NCI-H2029 (cell line): ENCODE data around the gene TIRAP.
"Not testable (repeated sequence)": the region's sequence is repeated elsewhere in the genome, so short reads cannot be mapped to it uniquely, and the experiment has no call there.

Experiments used
- DNase-seq: peaks from one replicate; lab custom pipeline; 2025; lab: John Stamatoyannopoulos, UW

TIRAP gene, protein sequence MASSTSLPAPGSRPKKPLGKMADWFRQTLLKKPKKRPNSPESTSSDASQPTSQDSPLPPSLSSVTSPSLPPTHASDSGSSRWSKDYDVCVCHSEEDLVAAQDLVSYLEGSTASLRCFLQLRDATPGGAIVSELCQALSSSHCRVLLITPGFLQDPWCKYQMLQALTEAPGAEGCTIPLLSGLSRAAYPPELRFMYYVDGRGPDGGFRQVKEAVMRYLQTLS

DNA sequence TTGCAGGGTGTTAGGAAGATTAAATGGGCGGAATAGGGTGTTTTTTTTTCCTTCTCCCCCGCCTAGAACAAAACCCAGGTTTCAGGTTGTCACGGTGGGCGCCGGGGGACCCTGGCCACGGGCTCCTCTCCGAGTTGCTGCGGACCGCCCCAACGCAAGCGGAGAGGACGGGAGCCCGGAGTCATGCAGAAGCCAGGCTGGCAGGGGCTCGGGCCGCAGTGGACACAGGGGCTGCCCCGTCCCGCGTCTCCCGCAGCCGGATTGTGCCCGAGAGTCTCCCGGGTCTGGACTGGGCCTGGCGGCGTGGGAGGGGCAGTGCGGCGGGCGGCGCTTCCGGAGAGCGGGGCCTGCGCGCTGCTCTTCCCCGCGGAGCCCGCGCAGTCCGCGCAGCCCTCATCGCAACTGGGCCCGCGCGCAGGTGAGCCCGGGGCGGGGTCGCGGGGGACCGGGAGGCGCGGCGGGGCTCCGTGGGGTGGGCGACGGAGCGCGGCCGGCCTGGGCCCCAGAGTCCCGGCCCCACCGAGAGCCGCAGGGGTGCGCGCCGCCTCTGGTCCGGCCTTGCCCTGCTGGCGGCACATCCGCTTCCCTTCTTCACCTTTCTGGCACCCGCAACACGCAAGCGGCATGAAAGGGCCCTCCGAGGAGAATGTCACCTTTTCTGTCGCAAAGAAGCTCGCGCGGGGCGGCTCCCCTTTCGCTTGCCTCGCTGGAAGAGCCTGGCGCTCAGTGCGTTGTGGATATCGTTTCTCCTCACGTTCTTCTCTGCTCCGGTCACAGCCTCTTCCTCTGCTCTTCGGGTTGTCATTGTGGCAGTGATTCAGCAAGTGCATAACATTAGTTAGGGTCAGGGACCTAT, at the start of gene TIRAP:
Gene TIRAP, plus strand, starts transcription at position 358 of the 856 bp plus-strand sequence. CDS start 7,802 bp downstream, outside the sequence.
- DNase-seq = peak; percentile 51

DNA sequence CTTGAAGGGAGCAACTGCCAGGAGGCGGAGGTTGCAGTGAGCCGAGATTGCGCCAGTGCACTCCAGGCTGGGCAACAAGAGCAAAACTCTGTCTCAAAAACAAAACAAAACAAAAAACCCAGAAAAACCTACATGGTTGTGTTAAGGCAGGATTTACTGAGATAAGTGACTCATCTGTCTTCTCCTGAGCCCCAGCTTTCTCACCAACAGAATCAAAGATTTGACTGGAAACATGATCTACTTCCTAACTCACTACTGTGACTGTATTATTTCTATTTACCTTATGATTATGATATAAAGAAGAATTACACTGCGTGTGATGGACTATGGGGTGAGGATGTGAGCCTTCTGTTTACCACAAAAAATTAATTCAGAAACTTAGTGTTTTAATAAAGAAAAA, 49.5 kb upstream of the TIRAP start:
- no peak for DNase-seq

DNA sequence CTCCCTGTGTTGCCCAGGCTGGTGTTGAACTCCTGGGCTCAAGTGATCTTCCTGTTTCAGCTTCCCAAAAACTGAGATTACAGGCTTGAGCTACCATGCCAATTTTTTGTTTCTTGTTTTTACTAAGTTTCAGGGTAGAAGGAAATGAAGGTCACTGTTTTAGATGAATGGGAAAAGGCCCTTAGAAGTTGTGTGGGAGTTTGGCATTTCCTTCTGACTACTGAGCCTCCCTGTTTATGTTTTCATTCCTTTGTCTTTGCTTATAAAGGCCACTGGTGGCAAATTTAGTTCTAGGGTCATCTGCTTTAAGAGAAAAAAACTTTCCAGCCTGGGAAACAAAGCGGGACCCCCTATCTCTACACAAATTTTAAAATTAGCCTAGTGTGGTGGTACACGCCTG, 36.3 kb upstream of the TIRAP start:
- no peak for DNase-seq

DNA sequence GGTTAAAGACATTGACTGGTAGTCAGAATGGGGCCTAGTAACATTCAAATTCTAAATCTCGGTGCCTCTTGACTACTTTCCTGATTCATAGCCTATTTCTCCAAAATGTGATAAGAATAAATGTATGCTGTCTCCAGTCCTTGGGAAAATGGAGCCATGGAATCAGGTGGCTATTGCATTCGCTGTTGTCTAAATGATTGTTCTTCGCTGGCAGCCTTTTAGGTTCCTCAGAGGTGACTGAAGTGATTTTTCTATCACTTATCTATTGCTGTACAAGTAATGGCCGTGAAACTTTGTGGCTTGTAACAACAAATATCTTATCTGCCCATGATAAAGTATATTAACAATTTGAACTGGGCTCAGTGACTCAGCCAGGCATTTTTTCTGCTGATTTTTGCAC, 29.6 kb upstream of the TIRAP start:
- no peak for DNase-seq

DNA sequence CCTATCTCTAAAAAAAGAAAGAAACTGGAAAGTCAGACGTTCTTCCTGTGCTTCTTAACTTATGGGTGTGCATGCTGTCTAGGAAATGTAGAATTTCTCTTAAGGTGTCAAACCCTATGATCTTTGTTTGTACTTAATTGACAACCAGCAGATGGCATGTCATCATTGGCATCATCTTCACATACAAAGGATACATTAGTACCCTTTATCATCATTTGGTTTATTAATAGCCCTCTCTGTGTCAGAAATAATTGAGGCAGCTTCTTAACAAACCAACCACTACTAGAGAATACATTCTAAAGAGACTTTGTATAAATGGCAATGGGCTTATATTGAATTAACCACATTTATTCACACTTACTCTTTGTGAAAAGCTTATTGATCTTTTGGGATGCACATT, 28.1 kb upstream of the TIRAP start:
- no peak for DNase-seq

DNA sequence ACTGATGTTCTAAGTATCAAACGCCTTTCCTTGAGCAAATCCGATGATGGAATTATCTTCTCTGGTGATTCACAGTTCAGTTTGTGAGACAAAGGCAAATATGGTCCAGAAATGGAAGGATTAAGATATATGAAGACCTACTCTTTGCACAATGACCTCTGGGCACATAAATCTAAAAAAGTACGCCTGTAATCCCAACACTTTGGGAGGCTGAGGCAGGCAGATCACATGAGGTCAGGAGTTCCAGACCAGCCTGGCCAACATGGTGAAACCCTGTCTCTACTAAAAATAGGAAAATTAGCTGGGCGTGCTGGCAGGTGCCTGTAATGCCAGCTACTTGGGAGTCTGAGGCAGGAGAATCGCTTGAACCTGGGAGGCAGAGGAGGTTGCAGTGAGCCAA, 27.4 kb upstream of the TIRAP start:
- not testable (repeated sequence) for DNase-seq

DNA sequence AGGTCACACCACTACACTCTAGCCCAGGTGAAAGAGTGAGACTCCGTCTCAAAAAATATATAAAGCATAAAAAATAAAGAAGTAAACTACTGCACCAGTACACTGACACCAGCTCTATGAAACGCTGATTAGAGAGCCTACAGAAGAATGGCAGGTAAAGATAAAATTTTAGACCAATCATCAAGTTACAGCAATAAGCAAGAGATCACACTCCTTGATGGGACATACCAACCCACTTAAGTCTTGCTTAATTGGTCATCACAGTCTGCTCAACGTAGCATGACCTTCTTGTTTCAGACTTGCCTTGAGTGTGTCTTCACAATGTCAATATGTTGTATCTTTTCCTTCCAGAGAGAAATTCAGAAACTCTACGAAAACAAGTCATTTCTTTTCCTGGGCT, 26.7 kb upstream of the TIRAP start:
- DNase-seq = no peak

DNA sequence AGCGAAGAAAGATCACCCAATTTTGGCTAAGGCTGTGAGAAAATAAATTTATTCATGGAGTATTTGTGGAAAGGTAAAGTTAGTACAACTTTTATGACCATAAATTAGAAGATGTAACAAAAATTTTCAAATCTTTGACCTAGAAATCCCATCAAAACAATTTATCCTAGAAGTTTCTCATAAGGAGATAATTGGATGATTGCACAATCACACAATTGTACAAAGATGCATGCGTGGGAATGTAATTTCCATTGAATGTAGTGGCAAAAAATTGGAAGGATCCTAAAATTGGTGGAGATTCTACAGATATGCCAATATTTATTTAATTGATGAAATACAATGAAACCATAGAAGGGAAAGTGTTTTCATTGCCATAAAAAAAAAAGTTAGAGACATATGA, 25.7 kb upstream of the TIRAP start:
- DNase-seq = no peak

DNA sequence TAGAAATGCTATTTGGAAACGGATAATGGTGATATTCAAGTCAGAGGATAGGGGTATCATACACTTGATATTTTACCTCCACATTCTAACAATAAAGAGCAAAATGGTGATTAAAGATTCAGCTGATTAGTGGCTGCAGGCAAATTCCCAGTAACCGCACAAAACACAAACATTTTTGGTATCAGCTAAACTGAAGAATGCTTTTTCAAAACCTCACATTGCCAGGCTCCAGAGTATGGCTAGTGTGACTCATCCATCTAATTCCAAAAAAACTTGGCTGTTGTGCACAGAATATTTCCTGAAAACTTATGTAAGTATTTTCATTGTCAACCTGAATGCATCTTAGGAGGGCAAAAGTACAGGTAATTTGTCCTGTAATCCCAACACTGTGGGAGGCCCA, 25.1 kb upstream of the TIRAP start:
- no peak for DNase-seq

DNA sequence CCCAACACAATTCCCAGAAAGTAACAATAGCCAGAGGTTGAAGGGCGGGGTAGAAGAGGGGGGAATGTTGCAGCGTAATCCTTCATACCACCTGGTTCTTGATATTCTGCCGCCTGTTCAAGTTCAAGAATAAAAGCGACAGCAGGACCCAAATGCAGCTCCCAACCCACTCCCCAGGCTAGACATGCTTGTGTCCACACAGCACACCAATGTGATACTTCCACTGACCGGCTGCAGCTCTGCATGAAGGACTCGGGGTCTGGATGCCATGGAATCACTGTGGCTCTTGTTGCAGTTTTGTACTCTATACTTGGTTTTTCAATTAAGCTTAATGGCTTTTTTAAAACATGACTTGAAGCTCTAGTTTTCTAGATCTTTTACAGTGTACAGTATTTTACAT, 20.7 kb upstream of the TIRAP start:
- DNase-seq = no peak

DNA sequence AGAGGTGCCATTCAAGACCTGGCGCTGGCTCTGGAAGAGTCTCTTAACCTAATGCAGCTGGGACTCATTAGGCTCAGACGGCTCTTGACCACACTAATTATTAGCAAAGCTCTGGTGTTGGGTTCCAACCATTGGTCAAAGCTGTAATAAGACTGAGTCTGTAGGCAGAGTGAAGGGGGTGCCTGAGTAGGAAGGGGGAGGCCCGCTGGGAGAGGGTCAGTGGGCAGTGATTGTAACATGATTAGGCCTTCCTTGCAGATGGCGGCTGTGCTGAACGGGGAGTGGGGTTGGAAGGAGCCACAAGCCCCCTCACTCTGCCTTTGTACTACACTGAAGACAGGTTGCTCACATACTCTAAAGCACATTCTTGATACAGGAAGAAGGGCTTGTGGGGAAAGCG, 19.4 kb upstream of the TIRAP start:
- no peak for DNase-seq

DNA sequence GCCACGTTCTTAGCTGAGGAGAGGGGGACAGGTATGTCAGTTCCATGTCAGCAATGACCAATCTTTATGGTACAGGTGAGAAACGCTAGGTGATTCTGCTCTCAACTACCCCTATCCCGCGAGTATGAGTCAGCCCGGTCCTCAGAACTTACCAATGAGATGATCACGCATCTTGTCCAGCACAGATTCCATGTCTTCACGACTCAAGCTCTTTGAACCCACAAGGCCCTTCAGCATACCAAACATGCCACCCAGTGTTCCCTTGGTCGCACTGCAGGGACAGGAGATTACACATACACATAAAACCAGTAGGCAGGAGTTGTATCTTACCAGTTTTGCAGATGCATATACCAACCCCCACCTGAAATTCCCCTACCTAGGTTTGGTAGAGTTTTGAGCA, 17.1 kb upstream of the TIRAP start:
- no peak for DNase-seq

DNA sequence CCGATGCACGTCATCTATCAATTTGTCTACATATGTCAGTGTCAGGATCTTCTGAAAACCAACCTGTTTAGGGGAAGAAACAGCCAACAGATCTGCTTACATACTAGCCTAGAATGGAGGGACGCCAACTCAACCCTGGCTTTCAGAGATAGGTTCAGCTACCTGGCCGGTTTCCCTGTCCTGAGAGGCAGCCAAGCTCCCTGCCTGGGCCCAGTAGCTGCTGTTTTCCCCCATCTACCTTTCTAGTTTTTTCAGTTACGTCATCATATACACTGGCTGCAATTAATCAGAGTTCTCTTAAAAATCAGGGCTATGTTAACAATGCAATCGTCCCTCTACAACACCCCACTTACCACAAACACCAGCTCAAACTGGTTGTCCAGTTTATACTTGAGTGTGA, 15.2 kb upstream of the TIRAP start:
- DNase-seq = no peak

DNA sequence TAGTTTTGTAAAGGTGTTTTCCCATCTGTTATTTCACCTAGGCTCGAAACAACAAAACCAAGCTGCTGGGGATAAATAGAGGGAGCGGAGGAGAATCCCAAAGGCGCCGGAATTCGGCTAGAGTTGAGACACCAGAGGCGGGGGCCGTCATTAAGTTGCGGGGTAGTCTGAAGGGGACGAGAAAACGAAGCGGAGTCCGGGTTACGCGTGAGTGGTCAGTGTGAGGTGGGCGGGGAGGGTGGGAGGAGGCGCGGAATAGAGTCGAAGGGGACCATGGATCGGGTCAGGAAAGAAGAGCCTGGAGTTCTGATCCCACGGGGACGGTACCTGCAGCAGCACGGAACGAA, 14.6 kb upstream of the TIRAP start:
- DNase-seq = no peak

DNA sequence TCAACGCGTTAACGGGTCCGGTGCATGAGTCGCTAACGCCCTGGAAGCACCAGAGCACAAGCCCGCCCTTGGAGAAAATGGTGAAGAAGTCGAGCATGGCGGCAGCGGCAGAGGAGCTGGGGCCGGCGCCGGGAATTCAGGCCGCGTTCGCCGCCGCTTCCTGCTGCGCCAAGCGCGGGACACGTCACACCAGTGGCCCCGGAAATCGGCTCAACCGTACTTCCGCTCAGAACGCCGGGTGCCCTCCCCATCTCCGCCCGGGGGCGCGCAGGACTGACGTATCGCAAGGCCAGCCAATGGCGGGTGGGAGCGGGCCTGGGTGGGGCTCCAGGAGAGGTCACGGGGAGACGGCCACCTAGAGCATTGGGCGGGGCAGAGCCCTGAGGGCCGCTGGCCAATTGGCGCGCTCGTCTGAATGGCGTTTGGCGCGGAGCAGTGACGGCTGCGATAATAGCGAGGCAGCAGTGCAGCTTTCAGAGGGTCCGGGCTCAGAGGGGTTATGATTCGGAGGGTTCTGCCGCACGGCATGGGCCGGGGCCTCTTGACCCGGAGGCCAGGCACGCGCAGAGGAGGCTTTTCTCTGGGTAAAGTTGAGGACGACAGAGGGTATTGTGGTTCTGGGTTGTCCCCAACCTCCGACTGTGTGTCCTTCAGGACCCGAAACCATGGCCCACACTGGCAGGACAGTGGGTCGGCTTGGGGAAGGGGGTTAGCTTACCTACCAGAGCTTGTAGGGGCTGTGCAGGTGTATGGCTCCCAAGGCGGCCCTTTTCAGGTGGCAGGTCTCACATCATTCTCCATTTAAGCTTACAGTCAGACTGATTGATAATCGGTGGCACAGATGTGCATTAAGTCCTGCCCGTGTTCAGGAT, 13.9 kb upstream of the TIRAP start, which contains the start of the genes FOXRED1 and SRPRA:
Gene FOXRED1, plus strand, starts transcription at position 447 of the 872 bp plus-strand sequence. Its CDS starts 53 bp downstream, at position 500.
Gene SRPRA, minus strand, starts transcription at position 188 of the 872 bp plus-strand sequence. Its CDS starts 91 bp downstream, at position 97.
- DNase-seq = peak; percentile 99

DNA sequence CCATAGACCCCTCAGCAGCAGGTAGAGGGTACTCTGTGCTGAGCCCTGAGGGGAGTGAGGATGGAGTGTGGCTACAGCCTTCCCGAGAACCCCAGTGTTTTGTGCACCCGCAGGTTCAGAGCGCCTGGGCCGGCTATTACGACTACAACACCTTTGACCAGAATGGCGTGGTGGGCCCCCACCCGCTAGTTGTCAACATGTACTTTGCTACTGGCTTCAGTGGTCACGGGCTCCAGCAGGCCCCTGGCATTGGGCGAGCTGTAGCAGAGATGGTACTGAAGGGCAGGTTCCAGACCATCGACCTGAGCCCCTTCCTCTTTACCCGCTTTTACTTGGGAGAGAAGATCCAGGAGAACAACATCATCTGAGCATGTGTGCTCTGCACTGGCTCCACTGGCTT, 5.6 kb upstream of the TIRAP start:
- DNase-seq = no peak

DNA sequence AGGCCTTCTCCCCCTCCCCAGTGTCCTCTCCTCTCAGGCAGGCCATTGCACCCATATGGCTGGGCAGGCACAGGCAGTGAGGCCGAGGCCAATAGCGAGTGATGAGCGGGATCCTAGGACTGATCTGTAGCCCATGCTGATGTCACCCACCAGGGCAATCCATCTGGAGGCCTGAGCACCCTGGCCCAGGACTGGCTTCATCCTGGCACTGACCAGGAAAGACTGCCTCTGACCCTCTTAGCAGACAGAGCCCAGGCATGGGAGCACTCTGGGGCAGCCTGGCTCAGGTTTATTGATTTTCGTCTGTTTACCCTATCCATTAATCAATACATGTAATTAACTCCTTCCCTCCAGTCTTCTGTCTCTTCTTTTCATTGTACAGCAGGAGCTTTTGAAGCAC, 5.1 kb upstream of the TIRAP start:
- no peak for DNase-seq

DNA sequence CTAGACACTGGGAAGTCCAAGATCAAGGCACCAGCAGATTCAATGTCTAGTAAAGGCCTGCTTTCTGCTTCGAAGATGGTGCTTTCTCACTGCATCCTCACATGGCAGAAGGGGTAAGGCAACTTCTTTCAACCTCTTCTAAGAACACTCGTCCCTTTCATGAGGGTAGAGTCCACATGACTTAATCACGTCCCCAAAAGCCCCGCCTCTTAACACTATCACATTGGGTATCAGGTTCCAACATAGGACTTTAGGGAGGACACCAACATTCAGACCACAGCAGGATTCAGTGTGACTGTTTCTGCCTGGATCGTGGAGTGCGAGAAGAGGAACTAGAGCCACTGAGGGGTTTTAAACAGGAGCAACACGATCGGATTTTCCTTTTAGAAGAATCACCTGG, 3.7 kb upstream of the TIRAP start:
- DNase-seq = no peak

DNA sequence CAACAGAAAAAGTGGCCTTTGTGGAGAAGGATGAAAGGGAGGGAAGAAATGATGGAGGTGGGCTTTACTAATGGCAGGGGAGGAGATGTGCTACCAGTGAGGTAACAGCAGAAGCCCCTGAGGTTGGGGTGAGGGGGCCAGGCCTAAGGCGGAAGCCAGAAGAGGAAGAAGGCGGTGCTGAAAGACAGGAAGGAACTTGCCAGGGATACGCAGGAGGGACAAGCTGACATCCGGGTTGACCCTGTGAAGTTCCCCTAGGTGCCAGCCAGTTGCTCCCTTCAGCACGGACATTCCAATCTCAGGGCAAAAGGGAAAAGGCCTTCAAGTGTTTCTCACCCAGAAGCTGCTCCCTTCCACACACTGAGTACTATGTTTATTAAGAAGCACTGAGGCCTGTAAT, 2.3 kb upstream of the TIRAP start:
- no peak for DNase-seq

DNA sequence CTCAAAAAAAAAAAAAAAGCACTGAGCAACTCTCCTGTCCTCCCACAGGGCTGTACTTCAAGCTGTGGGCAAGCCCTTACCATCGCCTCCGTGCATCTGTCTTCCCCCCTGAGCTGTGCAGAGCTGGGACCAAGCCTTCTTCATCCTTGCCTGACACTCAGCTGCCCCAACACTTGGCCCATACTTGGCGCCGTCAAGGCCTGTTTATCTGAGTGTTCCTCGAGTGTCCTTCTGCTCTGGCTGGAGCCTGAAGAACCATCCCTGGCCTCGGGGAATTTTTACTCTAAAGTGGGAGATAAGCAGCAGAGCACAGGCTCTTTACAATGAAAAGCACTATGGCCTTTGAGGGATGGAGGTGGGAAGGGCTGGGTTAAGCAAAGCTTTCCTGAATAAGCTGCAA, 1.6 kb upstream of the TIRAP start:
- DNase-seq = no peak

DNA sequence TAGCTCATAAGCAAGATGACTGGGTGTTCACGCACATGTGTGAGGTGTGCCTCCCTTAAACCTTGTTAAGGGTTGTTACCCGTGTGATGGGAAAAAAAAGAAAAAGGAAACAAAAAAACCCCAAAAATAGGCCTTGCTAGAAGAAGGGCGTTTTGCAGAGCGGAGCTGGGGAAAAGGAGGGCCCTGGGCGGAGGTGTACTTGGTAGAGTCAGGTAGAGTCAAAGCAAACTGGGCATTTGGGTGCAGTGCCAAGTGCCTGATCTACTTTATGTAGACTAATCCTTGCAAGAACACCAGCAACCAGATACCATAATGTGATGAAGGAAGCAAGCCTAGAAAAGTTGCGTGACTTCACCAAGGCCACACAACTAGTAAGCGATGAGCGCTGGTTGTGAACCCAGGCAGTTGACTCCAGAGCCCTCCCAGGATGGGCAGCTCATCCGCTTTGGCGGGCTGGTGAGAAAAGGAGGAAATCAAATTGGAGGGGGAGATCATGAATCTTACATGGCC, 1.2 kb upstream of the TIRAP start:
- DNase-seq = no peak

DNA sequence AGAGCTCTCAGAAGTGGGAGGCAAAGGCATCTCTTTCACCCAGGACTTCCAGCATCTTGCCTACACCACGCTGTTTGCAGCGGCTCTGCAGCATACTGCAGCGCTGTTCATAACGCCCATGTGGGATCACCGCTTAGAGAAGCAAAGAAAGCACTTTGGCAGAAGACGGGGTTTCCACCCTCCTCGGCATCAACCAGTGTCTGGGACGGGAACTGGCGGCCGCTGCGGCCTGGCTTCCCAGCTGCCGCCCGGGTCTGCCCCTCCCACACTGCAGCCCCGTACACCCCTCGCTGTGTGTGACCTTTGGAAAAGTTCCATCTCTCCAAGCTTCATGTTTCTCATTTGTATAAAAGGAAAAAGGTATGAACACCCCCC, 545 bp upstream of the TIRAP start:
- no peak for DNase-seq
